ENCODE data around the gene DIS3L. TPM values are rescaled to one million over a fixed set of nuclear protein-coding genes. Genes with fewer than 3 reads are reported as not detected.
"Not testable (repeated sequence)": the region's sequence is repeated elsewhere in the genome, so short reads cannot be mapped to it uniquely, and the experiment has no call there.

The DIS3L gene
- total and polyA plus RNA-seq, 4 donors: 43.4 to 54.2 (median 46.0) TPM

GRCh38 chr15:66291816-66292570 lies 1.4 kb upstream of the DIS3L start:
- H3K9me3 ChIP-seq (ENCODE audit: control insufficient read depth, insufficient read depth, low read length): no peaks in the 10 kb centered on the region
- DNase-seq (ENCODE audit: low read depth in 4 of 6, low spot score in 6 of 6): no peak
- no peaks in the 10 kb centered on the region for H3K36me3 ChIP-seq (ENCODE audit: control insufficient read depth, insufficient read depth, low read length)
- 41% methylated on average over 2 of the region's 6 CpGs for WGBS (ENCODE audit: insufficient coverage)
- H3K4me3 ChIP-seq (ENCODE audit: low read depth, low read length): no peak overlapping the region
- H3K4me1 ChIP-seq (ENCODE audit: control insufficient read depth, insufficient read depth, low read length): peaks cover 21% of the 10 kb centered on the region
- H3K27ac ChIP-seq (ENCODE audit: low read depth, low read length): no peak overlapping the region
- H3K27me3 ChIP-seq (ENCODE audit: control insufficient read depth, insufficient read depth, low read length): no peaks in the 10 kb centered on the region

DNA sequence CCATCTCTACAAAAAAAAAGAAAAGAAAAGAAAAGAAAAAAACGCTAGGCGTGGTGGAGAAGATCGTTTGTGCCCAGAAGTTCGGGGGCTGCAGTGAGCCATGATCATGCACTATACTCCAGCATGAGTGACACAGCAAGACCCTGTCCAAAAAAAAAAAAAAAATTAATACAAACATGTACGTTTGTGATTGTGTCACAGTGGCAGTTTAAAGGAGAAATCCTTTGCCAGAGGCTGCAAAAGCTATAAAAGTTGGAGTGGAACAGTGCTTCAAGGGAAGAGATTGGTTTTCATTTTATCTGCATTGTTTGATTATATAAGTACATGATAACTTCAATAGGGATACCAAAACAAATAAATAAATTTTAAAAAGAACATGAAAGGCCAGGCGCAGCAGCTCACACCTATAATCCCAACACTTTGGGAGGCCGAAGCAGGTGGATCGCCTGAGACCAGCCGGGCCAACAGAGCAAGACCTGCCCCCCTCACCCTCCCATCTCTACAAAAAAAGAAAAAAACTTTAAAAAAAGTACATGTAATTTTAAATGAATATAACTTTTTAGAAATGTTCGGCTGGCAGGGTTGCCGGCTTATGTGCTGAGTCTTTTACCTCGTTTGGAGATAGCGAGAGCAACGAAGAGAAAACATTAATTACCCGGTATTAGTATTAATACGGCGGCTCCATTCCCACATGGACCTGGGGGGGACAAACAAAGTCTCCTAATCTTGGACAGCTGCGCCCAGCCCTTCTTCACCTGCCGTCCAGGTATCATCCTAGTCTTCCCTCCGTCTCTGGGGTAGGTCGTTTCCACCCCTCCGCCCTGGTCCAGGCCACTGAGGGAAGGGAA lies 573 bp upstream of the DIS3L start:
- Histone ChIP-seq H3K27ac (ENCODE audit: low read depth, low read length) (peak overlapping the region; percentile 82), H3K4me3 (ENCODE audit: low read depth, low read length) (peak overlapping the region; percentile 64), H3K9me3 (ENCODE audit: control insufficient read depth, insufficient read depth, low read length) (no peaks in the 10 kb centered on the region), H3K36me3 (ENCODE audit: control insufficient read depth, insufficient read depth, low read length) (no peaks in the 10 kb centered on the region), H3K27me3 (ENCODE audit: control insufficient read depth, insufficient read depth, low read length) (no peaks in the 10 kb centered on the region), H3K4me1 (ENCODE audit: control insufficient read depth, insufficient read depth, low read length) (peaks cover 21% of the 10 kb centered on the region)
- WGBS (ENCODE audit: insufficient coverage): 0% methylated on average over 6 of the region's 22 CpGs
- no peak for DNase-seq (ENCODE audit: low read depth in 4 of 6, low spot score in 6 of 6)

GRCh38 chr15:66294157-66294931 lies 976 bp downstream of the DIS3L start:
- H3K27me3 ChIP-seq (ENCODE audit: control insufficient read depth, insufficient read depth, low read length): no peaks in the 10 kb centered on the region
- no peaks in the 10 kb centered on the region for H3K9me3 ChIP-seq (ENCODE audit: control insufficient read depth, insufficient read depth, low read length)
- H3K27ac ChIP-seq (ENCODE audit: low read depth, low read length): peak overlapping the region; percentile 91
- peaks cover 25% of the 10 kb centered on the region for H3K4me1 ChIP-seq (ENCODE audit: control insufficient read depth, insufficient read depth, low read length)
- DNase-seq (ENCODE audit: low read depth in 4 of 6, low spot score in 6 of 6): peak in 2 of 6 donors; percentile 68 to 76
- WGBS (ENCODE audit: insufficient coverage): 0% methylated on average over 12 of the region's 16 CpGs
- peak overlapping the region; percentile 62 for H3K4me3 ChIP-seq (ENCODE audit: low read depth, low read length)
- H3K36me3 ChIP-seq (ENCODE audit: control insufficient read depth, insufficient read depth, low read length): peaks cover 5% of the 10 kb centered on the region

GRCh38 chr15:66294932-66295235 lies 1.5 kb downstream of the DIS3L start:
- Histone ChIP-seq H3K36me3 (ENCODE audit: control insufficient read depth, insufficient read depth, low read length) (peaks cover 5% of the 10 kb centered on the region), H3K4me3 (ENCODE audit: low read depth, low read length) (peak overlapping the region; percentile 62), H3K4me1 (ENCODE audit: control insufficient read depth, insufficient read depth, low read length) (peaks cover 25% of the 10 kb centered on the region), H3K27me3 (ENCODE audit: control insufficient read depth, insufficient read depth, low read length) (no peaks in the 10 kb centered on the region), H3K27ac (ENCODE audit: low read depth, low read length) (no peak overlapping the region), H3K9me3 (ENCODE audit: control insufficient read depth, insufficient read depth, low read length) (no peaks in the 10 kb centered on the region)
- 50% methylated on average over 1 of the region's 3 CpGs for WGBS (ENCODE audit: insufficient coverage)
- DNase-seq (ENCODE audit: low read depth in 4 of 6, low spot score in 6 of 6): no peak

GRCh38 chr15:66296186-66296585 lies 2.8 kb downstream of the DIS3L start:
- H3K36me3 ChIP-seq (ENCODE audit: control insufficient read depth, insufficient read depth, low read length): peaks cover 5% of the 10 kb centered on the region
- DNase-seq (ENCODE audit: low read depth in 4 of 6, low spot score in 6 of 6): no peak
- H3K27ac ChIP-seq (ENCODE audit: low read depth, low read length): no peak overlapping the region
- H3K9me3 ChIP-seq (ENCODE audit: control insufficient read depth, insufficient read depth, low read length): no peaks in the 10 kb centered on the region
- H3K27me3 ChIP-seq (ENCODE audit: control insufficient read depth, insufficient read depth, low read length): no peaks in the 10 kb centered on the region
- H3K4me3 ChIP-seq (ENCODE audit: low read depth, low read length): no peak overlapping the region
- H3K4me1 ChIP-seq (ENCODE audit: control insufficient read depth, insufficient read depth, low read length): peaks cover 25% of the 10 kb centered on the region
- no CpG with 5 or more reads among the region's 5 CpGs for WGBS (ENCODE audit: insufficient coverage)

- Histone ChIP-seq H3K27me3 (ENCODE audit: control insufficient read depth, insufficient read depth, low read length) (no peaks in the 10 kb centered on the region), H3K4me1 (ENCODE audit: control insufficient read depth, insufficient read depth, low read length) (peaks cover 12% of the 10 kb centered on the region), H3K27ac (ENCODE audit: low read depth, low read length) (no peak overlapping the region), H3K9me3 (ENCODE audit: control insufficient read depth, insufficient read depth, low read length) (no peaks in the 10 kb centered on the region), H3K36me3 (ENCODE audit: control insufficient read depth, insufficient read depth, low read length) (peaks cover 8% of the 10 kb centered on the region), H3K4me3 (ENCODE audit: low read depth, low read length) (no peak overlapping the region)
- DNase-seq (ENCODE audit: low read depth in 4 of 6, low spot score in 6 of 6): peak in 3 of 6 donors; percentile 26 to 89 (median 87)
- WGBS (ENCODE audit: insufficient coverage): 26% methylated on average over 4 of the region's 4 CpGs
These were observed 5.5 kb downstream of the DIS3L start for GRCh38 chr15:66298803-66299251.

DNA sequence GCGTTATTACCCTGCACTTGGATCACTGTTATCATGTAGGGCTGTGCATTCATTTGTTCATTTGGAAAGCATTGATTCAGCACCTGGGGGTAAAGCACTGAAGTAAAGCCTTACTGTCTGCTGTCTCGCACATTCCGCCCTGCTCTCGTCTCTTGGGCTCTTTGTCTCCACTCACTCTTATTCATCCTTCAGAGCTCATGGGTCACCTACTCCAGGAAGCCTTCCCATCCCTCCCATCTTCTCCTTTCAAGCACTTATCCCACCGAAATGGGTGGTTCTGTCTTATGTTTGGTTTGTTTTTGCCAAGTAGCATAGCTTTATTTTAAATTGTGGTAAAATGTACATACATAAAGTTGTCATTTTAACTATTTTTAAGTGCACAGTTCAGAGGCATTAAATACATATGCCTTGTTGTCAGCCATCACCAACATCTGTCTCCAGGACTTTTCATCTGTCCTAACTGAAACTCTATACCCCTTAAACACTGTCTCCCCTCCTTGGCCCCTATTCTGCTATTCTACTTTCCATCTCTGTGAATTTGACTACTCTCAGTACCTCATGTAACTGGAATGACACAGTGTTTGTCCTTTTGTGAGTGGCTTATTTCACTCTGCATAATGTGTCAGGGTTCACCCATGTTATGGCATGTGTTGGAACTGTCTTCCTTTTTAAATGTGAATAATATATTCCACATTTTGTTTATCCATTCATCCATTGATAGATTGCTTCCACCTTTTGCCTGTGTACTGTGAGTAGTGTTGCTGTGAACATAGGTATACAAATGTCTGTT lies 9.3 kb downstream of the DIS3L start:
- Histone ChIP-seq H3K9me3 (ENCODE audit: control insufficient read depth, insufficient read depth, low read length) (no peaks in the 10 kb centered on the region), H3K4me3 (ENCODE audit: low read depth, low read length) (no peak overlapping the region), H3K36me3 (ENCODE audit: control insufficient read depth, insufficient read depth, low read length) (peaks cover 15% of the 10 kb centered on the region), H3K27me3 (ENCODE audit: control insufficient read depth, insufficient read depth, low read length) (no peaks in the 10 kb centered on the region), H3K27ac (ENCODE audit: low read depth, low read length) (no peak overlapping the region), H3K4me1 (ENCODE audit: control insufficient read depth, insufficient read depth, low read length) (peaks cover 4% of the 10 kb centered on the region)
- DNase-seq (ENCODE audit: low read depth in 4 of 6, low spot score in 6 of 6): no peak
- WGBS (ENCODE audit: insufficient coverage): 100% methylated on average over 1 of the region's 5 CpGs

GRCh38 chr15:66304425-66304824 lies 11.1 kb downstream of the DIS3L start:
- peaks cover 13% of the 10 kb centered on the region for H3K36me3 ChIP-seq (ENCODE audit: control insufficient read depth, insufficient read depth, low read length)
- not testable (repeated sequence) for H3K4me1 ChIP-seq (ENCODE audit: control insufficient read depth, insufficient read depth, low read length); DNase-seq (ENCODE audit: low read depth in 4 of 6, low spot score in 6 of 6); H3K4me3 ChIP-seq (ENCODE audit: low read depth, low read length); H3K27ac ChIP-seq (ENCODE audit: low read depth, low read length); H3K9me3 ChIP-seq (ENCODE audit: control insufficient read depth, insufficient read depth, low read length); H3K27me3 ChIP-seq (ENCODE audit: control insufficient read depth, insufficient read depth, low read length)
- 93% methylated on average over 3 of the region's 10 CpGs for WGBS (ENCODE audit: insufficient coverage)

DNA sequence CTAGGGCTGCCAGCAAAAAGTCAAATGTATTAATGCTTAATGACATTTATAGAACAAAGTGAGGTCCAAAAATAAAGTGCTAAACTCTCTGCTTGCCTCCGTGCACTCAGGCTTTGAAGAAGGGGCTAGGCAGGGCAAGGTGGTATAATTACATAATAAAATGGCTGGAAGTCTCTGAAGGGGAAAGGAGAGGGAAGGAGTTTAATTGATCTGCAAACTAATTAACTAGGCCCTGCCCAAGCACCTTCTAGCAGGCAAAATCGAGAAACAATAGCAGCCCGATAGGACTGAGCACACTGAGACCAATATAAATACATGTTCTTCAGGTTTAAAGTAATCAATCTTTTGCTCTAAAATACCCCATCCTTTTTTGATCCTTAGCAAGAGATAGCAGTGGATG lies 13.0 kb downstream of the DIS3L start:
- Histone ChIP-seq H3K27me3 (ENCODE audit: control insufficient read depth, insufficient read depth, low read length) (no peaks in the 10 kb centered on the region), H3K9me3 (ENCODE audit: control insufficient read depth, insufficient read depth, low read length) (no peaks in the 10 kb centered on the region), H3K36me3 (ENCODE audit: control insufficient read depth, insufficient read depth, low read length) (peaks cover 21% of the 10 kb centered on the region)

More for the DNA sequence above, 13.0 kb downstream of the DIS3L start:
- H3K4me3 ChIP-seq (ENCODE audit: low read depth, low read length): no peak overlapping the region
- no CpG with 5 or more reads among the region's 3 CpGs for WGBS (ENCODE audit: insufficient coverage)
- peak in 1 of 6 donors; percentile 31 for DNase-seq (ENCODE audit: low read depth in 4 of 6, low spot score in 6 of 6)
- H3K4me1 ChIP-seq (ENCODE audit: control insufficient read depth, insufficient read depth, low read length): no peaks in the 10 kb centered on the region
- H3K27ac ChIP-seq (ENCODE audit: low read depth, low read length): no peak overlapping the region

Measured in spinal cord (tissue), 10 donors.